GM18951 (cell line): ENCODE results near the gene FYCO1.

ENCODE experiments used
- POLR2A ChIP-seq: IDR thresholded peaks from 4 replicates; pipeline ENCODE4 v1.6.1; 2011; ENCODE audit warnings: mild to moderate bottlenecking; ENCODE audit not compliant: insufficient read length, insufficient read depth; ENCODE audit errors: extremely low read depth
- in situ Hi-C: fragments of 300-500 bp; cut with MboI; formaldehyde crosslinking; loops from one replicate; pipeline ENCODE4 v1.12.0; 2022; ENCODE audit warnings: low sequenced_read_pairs, mixed read lengths, inconsistent platforms; ENCODE audit not compliant: unreplicated experiment

Gene FYCO1

GRCh38 chr3:45986303-45986982 is 9.2 kb downstream of the FYCO1 start:
- TF ChIP-seq POLR2A, result no peak
- in situ Hi-C loops, result no loop called here

DNA sequence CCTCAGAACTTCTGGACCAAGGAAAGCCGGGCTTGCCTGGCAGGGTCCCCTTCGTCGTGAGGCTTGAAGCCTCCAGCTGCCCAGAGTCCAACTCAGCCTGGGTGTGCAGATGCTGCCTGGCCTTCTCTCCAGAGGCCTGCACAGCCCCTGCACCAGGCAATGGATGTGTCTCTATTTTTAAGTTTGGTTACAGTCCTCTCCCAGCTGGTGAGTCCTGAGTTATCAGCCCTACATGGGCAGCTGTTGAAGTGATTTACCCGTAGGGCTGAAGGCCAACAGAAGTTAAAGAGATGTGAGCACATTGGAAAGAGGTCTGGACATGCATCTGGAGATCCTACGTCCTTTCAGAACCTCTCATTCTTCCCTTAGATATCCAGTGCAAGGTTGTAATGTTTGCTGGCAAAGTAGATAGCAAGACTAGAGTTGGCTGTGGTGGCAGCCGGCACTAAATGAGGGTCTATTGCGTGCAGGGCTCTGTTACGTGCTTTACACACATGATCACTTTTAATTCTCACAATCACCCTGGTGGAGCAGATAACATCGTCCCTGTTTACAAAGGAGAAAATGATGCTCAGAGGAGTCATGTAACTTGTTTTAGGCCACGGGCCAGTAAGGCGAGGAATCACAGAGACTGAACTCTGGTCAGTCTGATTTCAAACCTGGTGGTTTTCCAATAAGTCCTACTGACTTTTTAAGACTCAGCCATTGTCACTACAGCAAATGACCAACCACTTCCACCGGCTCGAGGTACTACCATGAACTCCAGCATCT is 9.9 kb downstream of the FYCO1 start:
- no peak for TF ChIP-seq POLR2A
- in situ Hi-C loops, result no loop called here

DNA sequence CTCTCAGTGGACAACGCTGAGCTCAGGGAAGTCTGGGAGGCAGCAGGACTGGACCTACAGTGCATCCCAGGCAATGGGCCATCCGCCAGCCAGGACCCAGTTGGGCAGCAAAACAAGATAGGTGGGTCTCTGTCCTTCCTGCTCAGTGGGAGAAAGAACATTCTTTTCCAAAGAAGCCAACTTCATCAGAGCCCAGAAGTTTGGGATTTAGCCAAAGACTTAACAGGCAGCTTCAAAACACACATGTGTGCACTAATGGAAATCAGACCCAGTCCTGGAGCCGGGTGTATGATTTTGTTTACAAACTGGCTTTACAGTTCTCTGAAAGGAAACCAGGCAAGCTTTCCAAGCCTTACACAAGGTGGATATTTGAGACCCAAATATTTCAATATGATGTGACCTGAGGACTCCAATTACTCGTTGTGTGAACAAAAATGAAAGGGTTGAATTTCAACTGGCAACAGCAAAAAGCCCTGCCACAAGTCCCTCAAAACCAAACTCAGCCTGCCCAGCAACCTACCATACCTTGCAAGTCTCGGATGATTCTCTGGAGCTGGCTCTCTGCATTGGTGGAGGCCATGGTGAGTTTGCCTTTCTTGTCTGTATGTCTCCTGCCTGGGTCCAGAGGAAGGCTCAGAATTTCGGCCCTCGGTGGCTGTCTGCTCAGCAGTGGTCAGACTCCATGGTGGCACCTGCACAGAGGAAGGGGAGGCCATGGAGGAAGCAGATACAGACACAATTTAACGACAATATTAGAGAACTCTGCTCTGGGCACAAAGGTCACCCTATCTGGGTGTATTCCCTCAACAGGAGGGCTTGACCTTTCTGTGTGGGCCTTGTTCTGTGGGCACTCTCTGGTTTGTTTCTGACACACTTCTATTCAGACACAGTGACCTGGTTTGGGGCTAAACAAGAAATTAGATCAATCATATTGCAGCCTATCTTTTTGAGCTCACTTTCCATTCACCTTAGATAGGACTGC is 11.0 kb downstream of the FYCO1 start:
- in situ Hi-C loops, result no loop called here
- no peak for TF ChIP-seq POLR2A

DNA sequence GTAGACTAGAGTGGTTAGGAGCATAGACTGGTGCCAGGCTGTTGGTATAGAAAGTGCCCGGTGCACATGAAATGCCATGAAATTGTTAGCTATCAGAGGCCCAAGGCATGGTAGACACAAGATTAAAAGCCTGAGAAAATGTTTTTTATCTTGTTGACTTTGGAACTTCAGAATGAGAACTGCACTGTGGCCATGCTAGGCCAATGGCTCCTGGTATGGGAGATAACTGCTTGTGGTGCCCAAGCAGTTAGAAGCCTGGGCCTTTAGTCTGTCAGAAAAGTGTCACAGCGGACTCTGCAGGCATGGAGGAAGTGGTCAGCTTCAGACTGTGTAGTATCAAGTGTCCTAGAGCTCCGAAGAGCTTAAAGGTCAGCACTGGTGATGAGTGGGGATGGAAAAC is 11.9 kb downstream of the FYCO1 start:
- TF ChIP-seq POLR2A, result no peak
- in situ Hi-C loops, result no loop called here

DNA sequence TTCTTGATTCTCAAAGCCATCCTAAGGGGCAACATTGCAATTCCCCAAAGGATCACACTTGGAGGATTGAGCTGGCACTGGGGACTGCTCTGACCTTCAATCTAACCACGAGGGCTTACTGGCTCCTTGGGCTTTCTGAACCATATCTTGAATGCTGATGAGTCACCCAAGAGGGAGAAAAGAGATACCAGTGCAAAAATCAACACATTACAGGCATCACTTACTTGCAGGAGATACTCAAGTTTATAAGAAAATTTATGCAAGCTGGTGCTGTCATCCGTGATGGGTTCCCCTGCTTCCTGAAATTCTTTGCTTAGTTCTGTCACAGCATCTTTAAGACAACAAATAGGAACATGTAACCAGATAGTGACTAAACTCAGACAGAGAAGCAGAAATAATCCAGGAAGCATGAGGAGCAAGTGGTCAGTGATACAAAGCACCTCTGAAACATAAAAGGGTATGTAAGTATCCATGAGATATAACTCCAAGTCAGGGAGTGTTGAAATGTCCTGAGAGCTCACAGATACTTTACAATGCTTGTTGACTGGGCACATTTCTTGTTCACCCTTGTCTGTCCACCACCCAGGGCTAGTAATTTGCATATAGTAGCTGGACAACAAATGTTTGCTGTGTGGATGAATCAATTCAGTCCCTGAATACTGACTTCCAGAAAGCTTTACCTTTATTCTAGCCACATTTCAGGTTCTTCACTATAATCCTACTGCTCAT is 14.1 kb downstream of the FYCO1 start:
- TF ChIP-seq POLR2A, result no peak
- in situ Hi-C loops, result no loop called here

DNA sequence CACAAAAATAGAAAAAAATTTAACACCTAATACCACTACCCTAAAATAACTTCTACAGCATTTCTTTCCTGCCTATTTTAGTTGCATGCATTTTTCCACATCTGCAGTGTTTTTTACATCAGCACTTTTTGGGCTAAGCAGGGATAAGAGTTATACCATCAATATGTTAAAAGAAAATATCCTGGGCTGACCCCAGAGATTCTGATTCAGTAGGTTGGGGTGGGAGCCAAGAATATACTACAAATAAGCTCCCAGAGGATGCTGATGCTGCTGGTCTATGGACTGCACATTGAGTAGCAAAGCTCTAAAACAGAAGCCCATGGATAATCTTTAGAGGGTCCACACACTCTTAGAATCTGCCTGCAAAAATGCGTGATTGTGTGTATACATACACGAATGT is 14.8 kb downstream of the FYCO1 start:
- in situ Hi-C loops, result no loop called here
- no peak for TF ChIP-seq POLR2A

DNA sequence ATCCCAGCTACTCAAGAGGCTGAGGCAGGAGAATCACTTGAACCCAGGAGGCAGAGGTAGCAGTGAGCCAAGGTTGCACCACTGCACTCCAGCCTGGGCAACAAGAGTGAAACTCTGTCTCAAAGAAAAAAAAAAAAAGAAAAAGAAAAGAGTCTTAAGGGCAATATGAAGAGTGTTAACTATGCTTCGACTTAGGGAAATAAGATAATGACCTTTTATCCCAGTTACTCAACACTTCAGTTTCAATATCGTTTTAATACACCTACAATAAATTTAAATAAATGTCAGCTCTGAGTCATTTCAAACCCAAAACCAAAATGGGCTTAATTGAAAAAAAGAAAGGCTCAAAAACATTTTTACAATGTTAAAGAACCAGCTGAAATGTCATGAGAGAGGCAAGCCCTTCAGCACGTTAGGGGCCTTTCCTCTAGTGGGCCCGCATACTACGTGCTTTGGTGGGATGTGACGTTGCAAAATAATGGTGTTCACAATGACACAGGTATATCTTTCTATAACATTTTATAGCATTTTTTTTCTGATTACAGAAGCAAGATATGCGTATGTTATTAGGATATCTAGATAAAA is 15.3 kb downstream of the FYCO1 start:
- no peak for TF ChIP-seq POLR2A
- in situ Hi-C loops, result no loop called here

- TF ChIP-seq POLR2A, result no peak
- in situ Hi-C loops, result no loop called here
Observed at GRCh38 chr3:45979378-45979777, 16.2 kb downstream of the FYCO1 start.

DNA sequence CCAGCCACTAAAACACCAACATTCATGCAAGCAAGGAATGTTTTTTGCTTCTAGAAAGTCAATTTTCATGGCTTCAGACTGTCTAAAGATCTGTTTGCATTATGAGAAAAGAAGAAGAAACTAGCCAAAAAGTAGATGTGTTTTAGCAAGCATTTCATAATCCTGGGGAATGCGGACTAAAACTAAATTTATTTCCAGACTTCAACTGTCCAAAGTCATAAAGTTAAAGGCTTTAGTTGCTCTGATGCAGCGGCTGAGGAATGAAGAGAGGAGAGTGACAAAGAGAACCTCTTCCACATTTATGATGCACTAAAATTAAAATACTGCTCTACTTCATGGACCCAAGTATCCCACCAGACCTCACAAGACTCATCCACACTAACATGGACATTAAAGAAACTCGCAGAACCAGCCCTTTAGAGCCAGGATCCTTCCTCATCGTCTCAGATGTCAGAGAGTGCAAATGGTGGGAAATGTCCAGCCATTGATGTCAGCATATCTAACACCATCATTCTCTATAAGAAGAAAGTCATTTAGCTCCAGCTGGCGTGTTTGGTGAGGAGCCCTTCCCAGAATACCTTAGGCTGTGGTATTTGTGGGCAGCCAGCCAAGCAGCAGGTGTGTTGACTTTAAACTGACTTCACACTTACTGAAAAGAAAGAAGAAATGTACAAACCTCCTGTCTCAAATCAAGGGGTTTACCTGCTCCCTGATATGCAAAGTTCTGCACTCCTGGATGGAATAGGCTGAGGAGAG is 17.4 kb downstream of the FYCO1 start:
- TF ChIP-seq POLR2A, result no peak
- in situ Hi-C loops, result no loop called here

DNA sequence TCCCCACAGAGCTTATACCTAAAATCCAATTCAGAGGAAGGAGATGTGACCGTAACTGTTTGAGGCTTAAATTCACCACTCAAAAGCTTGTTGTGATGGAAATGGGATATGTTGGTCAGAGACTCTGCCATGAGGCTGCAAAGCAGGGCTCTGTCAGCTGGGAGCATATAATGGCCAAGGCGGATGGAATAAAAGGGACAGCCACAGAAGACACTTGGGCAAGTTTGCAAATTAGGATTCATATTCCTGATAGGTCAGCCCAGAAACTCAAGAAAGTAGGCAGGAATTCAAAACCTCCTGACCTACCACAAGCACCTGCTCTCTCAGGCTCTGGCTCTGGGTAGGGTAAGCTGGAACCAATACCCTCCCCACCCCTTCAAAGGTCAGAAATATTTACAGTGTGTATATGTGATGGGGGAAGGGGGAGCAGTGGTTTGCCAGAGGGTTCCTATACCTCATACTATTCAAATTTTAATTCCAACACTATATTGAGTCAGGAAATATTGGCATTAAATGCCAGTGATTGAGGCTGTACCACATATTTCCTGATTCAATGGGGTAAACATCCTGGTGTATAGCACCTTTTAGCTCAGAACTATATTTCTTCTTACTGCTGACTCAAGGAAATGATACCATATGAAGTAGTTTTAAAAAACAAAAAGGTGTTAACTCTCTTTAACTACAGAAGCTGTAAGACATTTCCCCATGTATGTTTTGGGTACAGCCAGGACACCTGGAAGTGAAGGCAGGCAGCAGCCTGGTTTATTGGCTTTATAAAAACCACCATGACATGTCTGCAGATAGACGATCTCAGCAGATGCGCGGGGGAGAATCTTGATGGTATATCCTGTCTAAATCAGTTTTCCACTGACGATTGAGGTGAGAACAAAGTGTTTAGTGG is 19.2 kb downstream of the FYCO1 start:
- TF ChIP-seq POLR2A, result no peak
- in situ Hi-C loops, result no loop called here

GRCh38 chr3:45975686-45976085 is 19.9 kb downstream of the FYCO1 start:
- in situ Hi-C loops, result no loop called here
- TF ChIP-seq POLR2A, result no peak
